Esophagus muscularis mucosa (tissue), 4 donors: Measurements from ENCODE around the gene TANC1.

ENCODE experiments used
- CTCF ChIP-seq, 3 experiments: fragments of 200-600 bp in 2 of 3; fragments of 450-650 bp in 1 of 3; sonication (generic) in 2 of 3; IDR thresholded peaks; one replicate each; pipeline ENCODE4 v1.5.1; 2017 to 2019; ENCODE audit warnings: antibody characterized with exemption in 3 of 3, mild to moderate bottlenecking in 2 of 3, moderate library complexity in 1 of 3
- EP300 ChIP-seq: sonication (generic); formaldehyde crosslinking; IDR thresholded peaks from one replicate; pipeline ENCODE4 v1.6.1; 2017; ENCODE audit warnings: antibody characterized with exemption
- POLR2AphosphoS5 ChIP-seq, 2 donors: sonication (generic); formaldehyde crosslinking; IDR thresholded peaks; one replicate each; pipeline ENCODE4 v1.6.1; 2017; ENCODE audit warnings: antibody characterized with exemption in 2 of 2

GRCh38 chr2:159073256-159073655, 104.8 kb downstream of the TANC1 start:
- TF ChIP-seq CTCF (IDR thresholded peaks at IDR 0.05) (no peak), POLR2AphosphoS5 (IDR thresholded peaks at IDR 0.05) (no peak), EP300 (no peak)
